ENCODE data around the gene FARS2. TPM values are rescaled to one million over a fixed set of nuclear protein-coding genes. Genes with fewer than 3 reads are reported as not detected.

FARS2 gene
- total RNA-seq, 4 donors from 2014 or later, result 2.6 to 21.9 (median 15.0) TPM

DNA sequence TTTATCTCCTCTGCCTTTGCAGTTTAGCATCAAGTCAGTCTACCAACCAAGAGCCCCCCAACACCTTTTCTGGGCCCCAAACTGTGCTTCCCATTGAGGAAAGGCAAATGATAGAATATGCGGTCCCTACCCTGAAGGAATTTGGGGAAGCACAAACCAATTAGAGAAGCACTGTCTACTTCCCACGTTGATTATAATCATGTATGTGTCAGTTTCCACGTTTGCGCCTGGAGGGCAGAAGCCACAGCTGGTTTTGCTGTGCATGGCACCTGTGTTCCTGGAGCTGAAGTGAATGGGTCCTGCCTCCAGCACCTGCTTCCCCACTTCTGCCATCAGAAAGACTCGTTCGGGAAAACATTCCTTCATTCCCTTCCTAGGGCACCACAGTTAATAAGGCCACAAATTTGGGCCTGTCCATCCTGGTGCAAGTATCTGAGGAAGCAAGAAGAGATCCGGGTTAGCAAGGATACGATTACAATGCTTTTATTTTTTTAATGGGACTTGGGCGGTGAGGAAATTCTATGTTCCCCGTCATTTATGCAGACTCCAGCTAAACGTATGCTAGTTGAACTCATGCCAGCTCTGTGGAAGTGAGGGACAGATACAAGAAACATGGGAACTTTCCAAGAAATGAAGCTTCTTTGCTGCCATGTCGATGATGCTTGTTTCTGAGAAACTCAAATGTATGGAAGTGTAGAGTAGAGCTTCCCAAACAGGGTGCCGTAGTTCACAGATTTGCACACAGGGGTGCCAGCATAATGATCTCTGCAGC, 411.9 kb downstream of the FARS2 start:
- Histone ChIP-seq H3K4me3 (no peak overlapping the region), H3K27me3 (no peaks in the 10 kb centered on the region), H3K4me1 (peaks cover 0 to 23% (median 10%) of the 10 kb centered on the region in 4 donors), H3K9me3 (no peaks in the 10 kb centered on the region), H3K36me3 (no peaks in the 10 kb centered on the region), H3K27ac (peak overlapping the region in 3 of 4 donors; percentile 22 to 42 (median 23))
- intact Hi-C loops (cut with DNase I; ENCODE audit: low total_unique reads) (no loop called here), in situ Hi-C loops (cut with MboI; ENCODE audit: low pct_ligation_motif_present in 1 of 4, low pct_unique_long_range_greater_than_20kb in 1 of 4, low sequenced_read_pairs in 3 of 4) (no loop called here)
- no peak for TF ChIP-seq CTCF (IDR thresholded peaks at IDR 0.05)
- no peak for TF ChIP-seq POLR2AphosphoS5 (IDR thresholded peaks at IDR 0.05)
- no peak for TF ChIP-seq POLR2A (IDR thresholded peaks at IDR 0.05)
- TF ChIP-seq EP300 (IDR thresholded peaks at IDR 0.05; ENCODE audit: low read depth), result no peak
- WGBS, 2 donors (ENCODE audit: low coverage in 1 of 2), result 84 to 88% methylated on average over 10 to 13 of the region's 13 CpGs
- no peak for DNase-seq

GRCh38 chr6:5674141-5674540, 412.8 kb downstream of the FARS2 start:
- H3K27ac ChIP-seq, result peak overlapping the region in 1 of 4 donors; percentile 8

GRCh38 chr6:5674721-5675120, 413.4 kb downstream of the FARS2 start:
- DNase-seq, result no peak
- H3K9me3 ChIP-seq, result no peaks in the 10 kb centered on the region
- in situ Hi-C loops (cut with MboI; ENCODE audit: low pct_ligation_motif_present in 1 of 4, low pct_unique_long_range_greater_than_20kb in 1 of 4, low sequenced_read_pairs in 3 of 4) (no loop called here), intact Hi-C loops (cut with DNase I; ENCODE audit: low total_unique reads) (loop anchor here (5.0 kb wide), 1 partner anchor 1772 kb away; no protein-coding TSS in a partner anchor)
- no peak overlapping the region for H3K4me3 ChIP-seq
- no peaks in the 10 kb centered on the region for H3K36me3 ChIP-seq
- 61 to 68% methylated on average over 2 of the region's 2 CpGs for WGBS, 2 donors (ENCODE audit: low coverage in 1 of 2)
- H3K27ac ChIP-seq, result peak overlapping the region in 2 of 4 donors; percentile 8 to 18
- no peaks in the 10 kb centered on the region for H3K27me3 ChIP-seq
- TF ChIP-seq POLR2AphosphoS5 (IDR thresholded peaks at IDR 0.05), result no peak
- TF ChIP-seq POLR2A (IDR thresholded peaks at IDR 0.05), result no peak
- TF ChIP-seq CTCF (IDR thresholded peaks at IDR 0.05), result no peak
- TF ChIP-seq EP300 (IDR thresholded peaks at IDR 0.05; ENCODE audit: low read depth), result no peak
- H3K4me1 ChIP-seq, result peaks cover 0 to 23% (median 10%) of the 10 kb centered on the region in 4 donors

More at GRCh38 chr6:5674141-5674540, 412.8 kb downstream of the FARS2 start:
- H3K4me3 ChIP-seq, result no peak overlapping the region
- H3K9me3 ChIP-seq, result no peaks in the 10 kb centered on the region
- in situ Hi-C loops (cut with MboI; ENCODE audit: low pct_ligation_motif_present in 1 of 4, low pct_unique_long_range_greater_than_20kb in 1 of 4, low sequenced_read_pairs in 3 of 4), result no loop called here
- TF ChIP-seq CTCF (IDR thresholded peaks at IDR 0.05), result no peak
- H3K27me3 ChIP-seq, result no peaks in the 10 kb centered on the region
- no peak for DNase-seq
- 83 to 87% methylated on average over 3 of the region's 3 CpGs for WGBS, 2 donors (ENCODE audit: low coverage in 1 of 2)
- intact Hi-C loops (cut with DNase I; ENCODE audit: low total_unique reads), result no loop called here
- H3K36me3 ChIP-seq, result no peaks in the 10 kb centered on the region
- H3K4me1 ChIP-seq, result peaks cover 0 to 23% (median 10%) of the 10 kb centered on the region in 4 donors

DNA sequence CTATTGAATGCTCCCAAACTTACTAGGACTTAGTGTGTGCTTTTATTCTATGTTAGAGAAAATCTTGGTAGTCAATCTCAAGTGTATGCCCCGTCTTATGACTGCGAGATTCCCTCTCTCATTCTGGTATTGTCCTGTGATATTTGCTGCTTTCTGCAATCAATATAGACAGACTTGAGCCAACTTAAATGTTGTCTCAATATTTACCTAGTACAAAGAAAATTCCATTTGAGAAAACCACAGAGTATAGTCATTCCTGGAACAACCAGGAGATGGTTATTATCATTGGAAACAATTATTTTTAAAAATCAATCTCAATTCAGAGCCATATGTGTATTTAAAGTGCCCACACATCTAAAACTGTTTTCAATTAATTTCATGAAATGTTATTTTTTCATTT, 415.4 kb downstream of the FARS2 start:
- DNase-seq, result no peak
- H3K27ac ChIP-seq, result no peak overlapping the region
- intact Hi-C loops (cut with DNase I; ENCODE audit: low total_unique reads) (loop anchor here (5.0 kb wide), 1 partner anchor 1774 kb away; no protein-coding TSS in a partner anchor), in situ Hi-C loops (cut with MboI; ENCODE audit: low pct_ligation_motif_present in 1 of 4, low pct_unique_long_range_greater_than_20kb in 1 of 4, low sequenced_read_pairs in 3 of 4) (no loop called here)
- H3K36me3 ChIP-seq, result no peaks in the 10 kb centered on the region
- H3K27me3 ChIP-seq, result no peaks in the 10 kb centered on the region
- no peak for TF ChIP-seq EP300 (IDR thresholded peaks at IDR 0.05; ENCODE audit: low read depth)
- TF ChIP-seq POLR2A (IDR thresholded peaks at IDR 0.05), result no peak
- no peak for TF ChIP-seq POLR2AphosphoS5 (IDR thresholded peaks at IDR 0.05)
- TF ChIP-seq CTCF (IDR thresholded peaks at IDR 0.05), result no peak
- peaks cover 0 to 17% (median 7%) of the 10 kb centered on the region in 4 donors for H3K4me1 ChIP-seq
- no peaks in the 10 kb centered on the region for H3K9me3 ChIP-seq
- H3K4me3 ChIP-seq, result no peak overlapping the region
- WGBS, 2 donors (ENCODE audit: low coverage in 1 of 2), result 93 to 100% methylated on average over 2 of the region's 2 CpGs

Measured in transverse colon (tissue), 4 donors.